ENCODE measurements around the gene MFAP5.
A peak's percentile ranks its signal among the peaks of the same experiment; 100 is the strongest.

Gene MFAP5, protein sequence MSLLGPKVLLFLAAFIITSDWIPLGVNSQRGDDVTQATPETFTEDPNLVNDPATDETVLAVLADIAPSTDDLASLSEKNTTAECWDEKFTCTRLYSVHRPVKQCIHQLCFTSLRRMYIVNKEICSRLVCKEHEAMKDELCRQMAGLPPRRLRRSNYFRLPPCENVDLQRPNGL

DNA sequence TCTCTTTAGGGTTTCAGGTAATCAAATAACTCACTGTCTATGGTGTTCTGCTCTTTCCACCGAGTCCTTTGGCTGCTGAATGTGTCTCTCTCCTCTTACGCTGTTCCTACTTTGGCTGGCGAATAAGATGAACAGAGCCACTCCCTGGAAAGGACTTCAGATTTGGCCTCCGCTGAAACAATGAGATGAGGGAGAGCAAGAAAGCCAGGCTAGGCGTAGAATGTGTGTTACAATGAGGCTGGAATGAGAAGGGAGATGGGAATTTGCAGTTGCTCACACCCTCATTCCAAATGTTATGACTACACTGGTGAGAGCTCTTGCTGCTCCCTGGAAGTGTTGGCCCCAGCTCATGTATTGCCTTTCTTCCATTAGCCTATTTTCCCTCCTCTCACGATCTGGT, at the start of gene MFAP5:
MFAP5 (minus strand) TSS at position 234 of the 400 bp plus-strand sequence. CDS start 722 bp downstream, outside the sequence.
- peak; percentile 85 for DNase-seq (ENCODE audit: low read depth)
- TF ChIP-seq, protein P1, sequence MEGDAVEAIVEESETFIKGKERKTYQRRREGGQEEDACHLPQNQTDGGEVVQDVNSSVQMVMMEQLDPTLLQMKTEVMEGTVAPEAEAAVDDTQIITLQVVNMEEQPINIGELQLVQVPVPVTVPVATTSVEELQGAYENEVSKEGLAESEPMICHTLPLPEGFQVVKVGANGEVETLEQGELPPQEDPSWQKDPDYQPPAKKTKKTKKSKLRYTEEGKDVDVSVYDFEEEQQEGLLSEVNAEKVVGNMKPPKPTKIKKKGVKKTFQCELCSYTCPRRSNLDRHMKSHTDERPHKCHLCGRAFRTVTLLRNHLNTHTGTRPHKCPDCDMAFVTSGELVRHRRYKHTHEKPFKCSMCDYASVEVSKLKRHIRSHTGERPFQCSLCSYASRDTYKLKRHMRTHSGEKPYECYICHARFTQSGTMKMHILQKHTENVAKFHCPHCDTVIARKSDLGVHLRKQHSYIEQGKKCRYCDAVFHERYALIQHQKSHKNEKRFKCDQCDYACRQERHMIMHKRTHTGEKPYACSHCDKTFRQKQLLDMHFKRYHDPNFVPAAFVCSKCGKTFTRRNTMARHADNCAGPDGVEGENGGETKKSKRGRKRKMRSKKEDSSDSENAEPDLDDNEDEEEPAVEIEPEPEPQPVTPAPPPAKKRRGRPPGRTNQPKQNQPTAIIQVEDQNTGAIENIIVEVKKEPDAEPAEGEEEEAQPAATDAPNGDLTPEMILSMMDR (IDR thresholded peaks at IDR 0.05; ENCODE audit: control insufficient read depth, insufficient read depth, low read depth, low read length, missing control alignments): no peak
- H3K4me3 ChIP-seq (ENCODE audit: control insufficient read depth, low read depth, low read length): peak within 1 kb of the TSS; percentile 57

DNA sequence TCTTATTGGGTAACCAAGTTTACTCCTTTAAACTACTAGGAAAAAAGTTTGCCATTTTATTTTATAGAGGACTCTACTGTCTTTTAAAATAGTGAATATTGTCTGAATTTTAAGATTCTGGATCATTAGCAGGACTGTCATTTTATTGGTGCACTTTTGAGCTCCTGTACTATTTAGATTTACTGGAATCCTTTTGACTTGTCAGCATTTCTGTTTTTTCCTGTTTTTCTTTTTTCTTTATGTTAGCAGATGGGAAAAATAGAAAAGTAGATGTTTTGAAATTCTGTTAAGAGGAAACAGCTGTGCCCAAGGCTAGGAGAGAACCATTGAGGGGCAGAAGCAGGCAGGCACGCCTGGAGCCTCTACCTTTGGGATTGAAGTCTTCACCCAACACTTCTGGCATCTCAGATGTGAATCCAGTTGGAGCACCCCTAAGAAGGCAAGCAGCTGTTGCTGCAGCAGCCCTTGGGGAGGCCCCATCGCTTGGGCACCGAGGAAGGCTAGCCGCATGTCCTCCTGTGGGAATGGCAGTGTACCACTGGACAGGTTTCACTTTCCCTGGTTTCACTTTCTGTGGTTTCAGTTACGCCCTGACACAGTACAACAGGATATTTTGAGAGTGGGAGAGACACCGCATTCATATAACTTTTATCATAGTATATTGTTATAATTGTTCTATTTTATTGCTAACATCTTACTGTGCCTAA, 46.7 kb upstream of the MFAP5 start:
- TF ChIP-seq, protein P1 (IDR thresholded peaks at IDR 0.05; ENCODE audit: control insufficient read depth, insufficient read depth, low read depth, low read length, missing control alignments): no peak
- no peak overlapping the region for H3K4me3 ChIP-seq (ENCODE audit: control insufficient read depth, low read depth, low read length)
- DNase-seq (ENCODE audit: low read depth): no peak

DNA sequence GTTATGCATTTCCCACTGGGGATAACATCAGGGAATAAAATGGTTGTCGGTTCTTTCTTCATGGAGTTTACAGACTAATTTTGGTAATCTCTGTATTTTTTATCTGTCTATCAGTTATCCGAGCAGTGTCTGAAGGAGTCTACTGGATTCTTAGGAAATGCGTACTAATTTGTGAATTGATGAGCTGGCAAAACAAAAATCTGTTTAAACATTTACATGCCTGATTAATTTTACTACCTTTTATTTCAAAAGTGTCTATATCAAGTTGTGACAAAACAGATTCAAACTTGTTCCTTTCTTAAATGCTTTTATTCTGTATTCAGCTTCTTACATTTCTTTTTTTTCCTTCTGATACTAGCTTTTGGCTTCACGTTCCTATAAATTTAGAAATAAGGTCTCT, 39.5 kb upstream of the MFAP5 start:
- TF ChIP-seq, protein P1 (IDR thresholded peaks at IDR 0.05; ENCODE audit: control insufficient read depth, insufficient read depth, low read depth, low read length, missing control alignments): no peak
- H3K4me3 ChIP-seq (ENCODE audit: control insufficient read depth, low read depth, low read length): no peak overlapping the region
- no peak for DNase-seq (ENCODE audit: low read depth)

DNA sequence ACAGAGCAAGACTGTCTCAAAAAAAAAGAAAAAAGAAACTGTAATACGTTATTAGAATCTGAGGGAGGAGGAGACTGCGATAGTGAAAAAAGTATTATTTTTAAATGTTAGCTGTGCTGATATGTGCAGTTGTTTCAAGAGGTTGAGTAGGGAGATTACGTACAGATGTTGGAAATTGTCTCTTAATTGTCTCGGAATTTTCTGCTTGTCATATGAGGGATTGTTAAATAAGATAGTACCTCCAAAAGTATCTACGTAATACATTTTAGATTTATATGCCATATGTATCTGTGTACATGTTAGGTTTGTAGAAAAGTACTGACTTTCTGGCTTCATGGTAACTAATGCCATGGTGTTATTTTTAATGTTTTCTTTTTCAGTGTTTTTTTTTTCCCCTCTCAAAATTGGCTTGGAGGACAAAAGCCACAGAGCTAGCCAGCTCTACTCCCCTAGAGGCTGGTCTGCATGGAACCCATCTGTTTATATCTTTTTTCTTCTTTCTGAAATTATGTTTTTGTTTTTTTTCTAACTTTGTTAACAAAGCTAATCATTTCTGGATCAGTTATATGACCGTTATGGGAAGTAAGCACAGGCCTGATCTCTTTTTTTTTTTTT, 38.5 kb upstream of the MFAP5 start:
- TF ChIP-seq, protein P1 (IDR thresholded peaks at IDR 0.05; ENCODE audit: control insufficient read depth, insufficient read depth, low read depth, low read length, missing control alignments): no peak
- DNase-seq (ENCODE audit: low read depth): no peak
- H3K4me3 ChIP-seq (ENCODE audit: control insufficient read depth, low read depth, low read length): no peak overlapping the region

DNA sequence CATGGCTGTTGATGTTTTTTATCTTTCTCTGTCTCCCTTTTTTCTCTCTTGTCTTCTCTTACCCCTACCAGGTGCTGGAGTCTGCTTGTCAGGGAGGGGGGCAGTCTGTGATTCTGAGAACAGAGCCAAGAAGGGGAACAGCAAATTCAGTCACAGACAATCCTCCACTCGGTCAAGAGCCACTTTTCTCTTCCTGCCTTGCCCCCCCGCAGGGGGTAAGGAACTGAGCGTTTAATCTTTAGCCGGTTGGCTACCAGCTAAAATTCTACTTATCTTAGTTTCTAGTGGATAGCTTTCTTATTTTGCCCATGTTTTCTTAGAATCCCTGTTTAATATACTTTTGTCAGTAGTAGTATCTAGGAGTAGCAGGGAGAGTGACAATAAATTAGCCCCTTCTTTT, 37.1 kb upstream of the MFAP5 start:
- DNase-seq (ENCODE audit: low read depth): no peak
- no peak overlapping the region for H3K4me3 ChIP-seq (ENCODE audit: control insufficient read depth, low read depth, low read length)
- TF ChIP-seq, protein P1 (IDR thresholded peaks at IDR 0.05; ENCODE audit: control insufficient read depth, insufficient read depth, low read depth, low read length, missing control alignments): no peak

DNA sequence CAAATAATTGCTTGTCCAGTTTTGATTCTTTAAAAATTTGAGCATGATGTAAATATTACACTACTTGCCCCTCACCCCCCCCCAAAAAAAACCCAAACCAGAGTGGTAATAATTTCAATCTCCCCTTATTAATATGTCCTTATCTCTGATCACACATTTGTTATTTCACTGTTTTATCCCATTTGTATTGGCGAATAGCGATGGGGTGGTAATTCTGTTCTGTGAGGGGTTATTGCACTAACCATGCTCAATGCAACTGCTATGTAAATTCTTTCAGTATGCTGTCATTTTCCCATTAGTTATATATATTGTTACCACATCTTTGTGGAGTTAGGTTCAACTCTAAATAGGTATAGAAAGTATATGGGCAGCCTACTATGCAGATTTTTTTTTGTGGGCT, 36.3 kb upstream of the MFAP5 start:
- TF ChIP-seq, protein P1 (IDR thresholded peaks at IDR 0.05; ENCODE audit: control insufficient read depth, insufficient read depth, low read depth, low read length, missing control alignments): no peak
- peak overlapping the region; percentile 67 for H3K4me3 ChIP-seq (ENCODE audit: control insufficient read depth, low read depth, low read length)
- DNase-seq (ENCODE audit: low read depth): no peak

Data from AG09309 (cell line).